GM23338 (cell line): ENCODE data around the gene LRRC4.

Experiments used
- CREB1 ChIP-seq: fragments of 250-450 bp; sonication (Bioruptor Pico); IDR thresholded peaks from 2 replicates; pipeline ENCODE4 v1.5.0; 2020; ENCODE audit warnings: low read depth, mild to moderate bottlenecking, moderate library complexity
- EZH2 ChIP-seq: fragments of 200-600 bp; sonication (generic); IDR thresholded peaks from one replicate; pipeline ENCODE4 v1.8.0; 2017; ENCODE audit warnings: antibody characterized with exemption, mild to moderate bottlenecking, low read depth; ENCODE audit not compliant: unreplicated experiment
- EZH2phosphoT487 ChIP-seq: fragments of 200-600 bp; sonication (generic); IDR thresholded peaks from one replicate; pipeline ENCODE4 v1.8.1; 2018; ENCODE audit warnings: antibody characterized with exemption; ENCODE audit not compliant: unreplicated experiment
- JUNB ChIP-seq: IDR thresholded peaks from one replicate; pipeline ENCODE4 v1.6.1; 2016; ENCODE audit warnings: antibody characterized with exemption; ENCODE audit not compliant: unreplicated experiment
- NANOG ChIP-seq: IDR thresholded peaks from 2 replicates; pipeline ENCODE4 v1.6.1; 2016; ENCODE audit warnings: antibody characterized with exemption, borderline replicate concordance
- POLR2AphosphoS5 ChIP-seq: IDR thresholded peaks from 2 replicates; pipeline ENCODE4 v1.6.1; 2016; ENCODE audit warnings: antibody characterized with exemption, low read depth
- STAT1 ChIP-seq: IDR thresholded peaks from one replicate; pipeline ENCODE4 v1.6.1; 2016; ENCODE audit warnings: antibody characterized with exemption; ENCODE audit not compliant: unreplicated experiment
- ZNF114 ChIP-seq: fragments of 250-450 bp; sonication (Bioruptor Pico); IDR thresholded peaks from 2 replicates; pipeline ENCODE4 v1.5.0; 2020; ENCODE audit warnings: mild to moderate bottlenecking, moderate library complexity
- ZNF331 ChIP-seq: fragments of 250-450 bp; sonication (Bioruptor Pico); IDR thresholded peaks from 2 replicates; pipeline ENCODE4 v1.5.0; 2020; ENCODE audit warnings: low read depth, mild to moderate bottlenecking, moderate library complexity
- TF ChIP-seq, protein P1 (sequence below), 2 experiments: fragments of 200-600 bp in 1 of 2; sonication (generic) in 1 of 2; conservative IDR thresholded peaks; 2 replicates each; pipeline versions ENCODE4 v1.5.1 to v1.6.1; 2016 to 2017; ENCODE audit warnings: antibody characterized with exemption in 2 of 2, low read depth in 2 of 2, mild to moderate bottlenecking in 2 of 2, moderate library complexity in 1 of 2
- TF ChIP-seq, protein P2 (sequence below): IDR thresholded peaks from 2 replicates; pipeline ENCODE4 v1.6.1; 2016; ENCODE audit warnings: antibody characterized with exemption
- TF ChIP-seq, protein P3 (sequence below): IDR thresholded peaks from one replicate; pipeline ENCODE4 v1.6.1; 2018; ENCODE audit warnings: antibody characterized with exemption; ENCODE audit not compliant: unreplicated experiment
- TF ChIP-seq, protein P4 (sequence below): fragments of 250-450 bp; sonication (Bioruptor Pico); IDR thresholded peaks from 2 replicates; pipeline ENCODE4 v1.5.0; 2020; ENCODE audit warnings: mild to moderate bottlenecking, moderate library complexity

DNA sequence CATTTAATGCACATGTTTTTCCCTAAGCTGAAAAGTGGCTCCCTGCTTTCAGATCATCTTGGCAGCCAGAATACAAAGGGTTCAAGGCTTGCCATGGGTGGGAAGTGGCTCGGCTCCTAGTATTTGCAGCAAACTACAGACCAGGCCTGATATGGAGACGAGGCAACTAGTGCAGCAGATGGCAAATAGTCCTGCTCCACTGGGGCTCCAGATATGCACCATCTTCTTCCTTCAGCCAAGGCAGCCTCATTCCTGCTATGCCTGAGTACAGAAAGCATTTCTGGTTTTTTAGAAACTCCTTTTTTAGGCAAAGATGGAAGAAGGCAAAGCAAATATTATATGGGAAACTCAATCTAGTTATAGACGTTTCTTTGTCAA lies 23.9 kb downstream of the LRRC4 start:
- TF ChIP-seq, protein P1, sequence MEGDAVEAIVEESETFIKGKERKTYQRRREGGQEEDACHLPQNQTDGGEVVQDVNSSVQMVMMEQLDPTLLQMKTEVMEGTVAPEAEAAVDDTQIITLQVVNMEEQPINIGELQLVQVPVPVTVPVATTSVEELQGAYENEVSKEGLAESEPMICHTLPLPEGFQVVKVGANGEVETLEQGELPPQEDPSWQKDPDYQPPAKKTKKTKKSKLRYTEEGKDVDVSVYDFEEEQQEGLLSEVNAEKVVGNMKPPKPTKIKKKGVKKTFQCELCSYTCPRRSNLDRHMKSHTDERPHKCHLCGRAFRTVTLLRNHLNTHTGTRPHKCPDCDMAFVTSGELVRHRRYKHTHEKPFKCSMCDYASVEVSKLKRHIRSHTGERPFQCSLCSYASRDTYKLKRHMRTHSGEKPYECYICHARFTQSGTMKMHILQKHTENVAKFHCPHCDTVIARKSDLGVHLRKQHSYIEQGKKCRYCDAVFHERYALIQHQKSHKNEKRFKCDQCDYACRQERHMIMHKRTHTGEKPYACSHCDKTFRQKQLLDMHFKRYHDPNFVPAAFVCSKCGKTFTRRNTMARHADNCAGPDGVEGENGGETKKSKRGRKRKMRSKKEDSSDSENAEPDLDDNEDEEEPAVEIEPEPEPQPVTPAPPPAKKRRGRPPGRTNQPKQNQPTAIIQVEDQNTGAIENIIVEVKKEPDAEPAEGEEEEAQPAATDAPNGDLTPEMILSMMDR (conservative IDR thresholded peaks at IDR 0.05; ENCODE audit: low read depth in 2 of 2): no peak
- TF ChIP-seq CREB1 (CRISPR knock-in tag) (no peak), EZH2 (no peak), JUNB (no peak), POLR2AphosphoS5 (no peak), ZNF331 (CRISPR knock-in tag) (no peak), EZH2phosphoT487 (no peak), NANOG (no peak), ZNF114 (CRISPR knock-in tag) (no peak), STAT1 (no peak)
- TF ChIP-seq, protein P2, sequence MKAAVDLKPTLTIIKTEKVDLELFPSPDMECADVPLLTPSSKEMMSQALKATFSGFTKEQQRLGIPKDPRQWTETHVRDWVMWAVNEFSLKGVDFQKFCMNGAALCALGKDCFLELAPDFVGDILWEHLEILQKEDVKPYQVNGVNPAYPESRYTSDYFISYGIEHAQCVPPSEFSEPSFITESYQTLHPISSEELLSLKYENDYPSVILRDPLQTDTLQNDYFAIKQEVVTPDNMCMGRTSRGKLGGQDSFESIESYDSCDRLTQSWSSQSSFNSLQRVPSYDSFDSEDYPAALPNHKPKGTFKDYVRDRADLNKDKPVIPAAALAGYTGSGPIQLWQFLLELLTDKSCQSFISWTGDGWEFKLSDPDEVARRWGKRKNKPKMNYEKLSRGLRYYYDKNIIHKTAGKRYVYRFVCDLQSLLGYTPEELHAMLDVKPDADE: no peak
- TF ChIP-seq, protein P3, sequence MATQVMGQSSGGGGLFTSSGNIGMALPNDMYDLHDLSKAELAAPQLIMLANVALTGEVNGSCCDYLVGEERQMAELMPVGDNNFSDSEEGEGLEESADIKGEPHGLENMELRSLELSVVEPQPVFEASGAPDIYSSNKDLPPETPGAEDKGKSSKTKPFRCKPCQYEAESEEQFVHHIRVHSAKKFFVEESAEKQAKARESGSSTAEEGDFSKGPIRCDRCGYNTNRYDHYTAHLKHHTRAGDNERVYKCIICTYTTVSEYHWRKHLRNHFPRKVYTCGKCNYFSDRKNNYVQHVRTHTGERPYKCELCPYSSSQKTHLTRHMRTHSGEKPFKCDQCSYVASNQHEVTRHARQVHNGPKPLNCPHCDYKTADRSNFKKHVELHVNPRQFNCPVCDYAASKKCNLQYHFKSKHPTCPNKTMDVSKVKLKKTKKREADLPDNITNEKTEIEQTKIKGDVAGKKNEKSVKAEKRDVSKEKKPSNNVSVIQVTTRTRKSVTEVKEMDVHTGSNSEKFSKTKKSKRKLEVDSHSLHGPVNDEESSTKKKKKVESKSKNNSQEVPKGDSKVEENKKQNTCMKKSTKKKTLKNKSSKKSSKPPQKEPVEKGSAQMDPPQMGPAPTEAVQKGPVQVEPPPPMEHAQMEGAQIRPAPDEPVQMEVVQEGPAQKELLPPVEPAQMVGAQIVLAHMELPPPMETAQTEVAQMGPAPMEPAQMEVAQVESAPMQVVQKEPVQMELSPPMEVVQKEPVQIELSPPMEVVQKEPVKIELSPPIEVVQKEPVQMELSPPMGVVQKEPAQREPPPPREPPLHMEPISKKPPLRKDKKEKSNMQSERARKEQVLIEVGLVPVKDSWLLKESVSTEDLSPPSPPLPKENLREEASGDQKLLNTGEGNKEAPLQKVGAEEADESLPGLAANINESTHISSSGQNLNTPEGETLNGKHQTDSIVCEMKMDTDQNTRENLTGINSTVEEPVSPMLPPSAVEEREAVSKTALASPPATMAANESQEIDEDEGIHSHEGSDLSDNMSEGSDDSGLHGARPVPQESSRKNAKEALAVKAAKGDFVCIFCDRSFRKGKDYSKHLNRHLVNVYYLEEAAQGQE: no peak
- TF ChIP-seq, protein P4, sequence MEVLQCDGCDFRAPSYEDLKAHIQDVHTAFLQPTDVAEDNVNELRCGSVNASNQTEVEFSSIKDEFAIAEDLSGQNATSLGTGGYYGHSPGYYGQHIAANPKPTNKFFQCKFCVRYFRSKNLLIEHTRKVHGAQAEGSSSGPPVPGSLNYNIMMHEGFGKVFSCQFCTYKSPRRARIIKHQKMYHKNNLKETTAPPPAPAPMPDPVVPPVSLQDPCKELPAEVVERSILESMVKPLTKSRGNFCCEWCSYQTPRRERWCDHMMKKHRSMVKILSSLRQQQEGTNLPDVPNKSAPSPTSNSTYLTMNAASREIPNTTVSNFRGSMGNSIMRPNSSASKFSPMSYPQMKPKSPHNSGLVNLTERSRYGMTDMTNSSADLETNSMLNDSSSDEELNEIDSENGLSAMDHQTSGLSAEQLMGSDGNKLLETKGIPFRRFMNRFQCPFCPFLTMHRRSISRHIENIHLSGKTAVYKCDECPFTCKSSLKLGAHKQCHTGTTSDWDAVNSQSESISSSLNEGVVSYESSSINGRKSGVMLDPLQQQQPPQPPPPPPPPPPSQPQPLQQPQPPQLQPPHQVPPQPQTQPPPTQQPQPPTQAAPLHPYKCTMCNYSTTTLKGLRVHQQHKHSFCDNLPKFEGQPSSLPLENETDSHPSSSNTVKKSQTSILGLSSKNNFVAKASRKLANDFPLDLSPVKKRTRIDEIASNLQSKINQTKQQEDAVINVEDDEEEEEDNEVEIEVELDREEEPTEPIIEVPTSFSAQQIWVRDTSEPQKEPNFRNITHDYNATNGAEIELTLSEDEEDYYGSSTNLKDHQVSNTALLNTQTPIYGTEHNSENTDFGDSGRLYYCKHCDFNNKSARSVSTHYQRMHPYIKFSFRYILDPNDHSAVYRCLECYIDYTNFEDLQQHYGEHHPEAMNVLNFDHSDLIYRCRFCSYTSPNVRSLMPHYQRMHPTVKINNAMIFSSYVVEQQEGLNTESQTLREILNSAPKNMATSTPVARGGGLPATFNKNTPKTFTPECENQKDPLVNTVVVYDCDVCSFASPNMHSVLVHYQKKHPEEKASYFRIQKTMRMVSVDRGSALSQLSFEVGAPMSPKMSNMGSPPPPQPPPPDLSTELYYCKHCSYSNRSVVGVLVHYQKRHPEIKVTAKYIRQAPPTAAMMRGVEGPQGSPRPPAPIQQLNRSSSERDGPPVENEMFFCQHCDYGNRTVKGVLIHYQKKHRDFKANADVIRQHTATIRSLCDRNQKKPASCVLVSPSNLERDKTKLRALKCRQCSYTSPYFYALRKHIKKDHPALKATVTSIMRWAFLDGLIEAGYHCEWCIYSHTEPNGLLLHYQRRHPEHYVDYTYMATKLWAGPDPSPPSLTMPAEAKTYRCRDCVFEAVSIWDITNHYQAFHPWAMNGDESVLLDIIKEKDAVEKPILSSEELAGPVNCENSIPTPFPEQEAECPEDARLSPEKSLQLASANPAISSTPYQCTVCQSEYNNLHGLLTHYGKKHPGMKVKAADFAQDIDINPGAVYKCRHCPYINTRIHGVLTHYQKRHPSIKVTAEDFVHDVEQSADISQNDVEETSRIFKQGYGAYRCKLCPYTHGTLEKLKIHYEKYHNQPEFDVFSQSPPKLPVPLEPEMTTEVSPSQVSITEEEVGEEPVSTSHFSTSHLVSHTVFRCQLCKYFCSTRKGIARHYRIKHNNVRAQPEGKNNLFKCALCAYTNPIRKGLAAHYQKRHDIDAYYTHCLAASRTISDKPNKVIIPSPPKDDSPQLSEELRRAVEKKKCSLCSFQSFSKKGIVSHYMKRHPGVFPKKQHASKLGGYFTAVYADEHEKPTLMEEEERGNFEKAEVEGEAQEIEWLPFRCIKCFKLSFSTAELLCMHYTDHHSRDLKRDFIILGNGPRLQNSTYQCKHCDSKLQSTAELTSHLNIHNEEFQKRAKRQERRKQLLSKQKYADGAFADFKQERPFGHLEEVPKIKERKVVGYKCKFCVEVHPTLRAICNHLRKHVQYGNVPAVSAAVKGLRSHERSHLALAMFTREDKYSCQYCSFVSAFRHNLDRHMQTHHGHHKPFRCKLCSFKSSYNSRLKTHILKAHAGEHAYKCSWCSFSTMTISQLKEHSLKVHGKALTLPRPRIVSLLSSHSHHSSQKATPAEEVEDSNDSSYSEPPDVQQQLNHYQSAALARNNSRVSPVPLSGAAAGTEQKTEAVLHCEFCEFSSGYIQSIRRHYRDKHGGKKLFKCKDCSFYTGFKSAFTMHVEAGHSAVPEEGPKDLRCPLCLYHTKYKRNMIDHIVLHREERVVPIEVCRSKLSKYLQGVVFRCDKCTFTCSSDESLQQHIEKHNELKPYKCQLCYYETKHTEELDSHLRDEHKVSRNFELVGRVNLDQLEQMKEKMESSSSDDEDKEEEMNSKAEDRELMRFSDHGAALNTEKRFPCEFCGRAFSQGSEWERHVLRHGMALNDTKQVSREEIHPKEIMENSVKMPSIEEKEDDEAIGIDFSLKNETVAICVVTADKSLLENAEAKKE: no peak
